Caco-2 (cell line): ENCODE measurements around the gene PCDHGB5. TPM values are rescaled to one million over a fixed set of nuclear protein-coding genes. Genes with fewer than 3 reads are reported as not detected.

ENCODE experiments used
- BruUV-seq: library from RNA; stranded (reverse); fragments of 400-500 nt; replicated peaks from 2 replicates; lab custom pipeline; 2021; lab: Mats Ljungman, UMichigan
- CTCF ChIA-PET: fragments of 300-600 bp; sonication (Branson Sonifier 250); formaldehyde crosslinking; loops from one replicate; lab custom pipeline; 2022; ENCODE audit warnings: antibody characterized with exemption; lab: Charles Lee
- POLR2A ChIA-PET: fragments of 300-600 bp; sonication (Branson Sonifier 250); formaldehyde crosslinking; loops from one replicate; lab custom pipeline; 2022; ENCODE audit warnings: antibody characterized with exemption; lab: Charles Lee
- DNase-seq, 2 experiments: peaks; one replicate each; pipeline versions ENCODE4 v3.0.0 to v3.0.0-alpha.2; 2020 to 2022
- H3K27me3 ChIP-seq: replicated peaks from 2 replicates; pipeline ENCODE4 v1.6.0; 2011; ENCODE audit warnings: low read length; ENCODE audit not compliant: control insufficient read depth, insufficient read depth
- H3K36me3 ChIP-seq: 2 replicates; pipeline ENCODE4 v1.5.1; 2011; ENCODE audit warnings: low read length; ENCODE audit not compliant: control insufficient read depth, insufficient read depth
- H3K4me1 ChIP-seq: fragments of 250-450 bp; sonication (Bioruptor Pico); 2 replicates; pipeline ENCODE4 v1.5.1; 2020; ENCODE audit warnings: mild to moderate bottlenecking
- H3K4me3 ChIP-seq: 2 replicates; pipeline ENCODE4 v1.5.1; 2011; ENCODE audit warnings: low read depth, mild to moderate bottlenecking, control low read depth, low read length
- H3K9me3 ChIP-seq: fragments of 250-450 bp; sonication (Bioruptor Pico); 2 replicates; pipeline ENCODE4 v1.5.1; 2020; ENCODE audit warnings: mild to moderate bottlenecking, moderate library complexity
- H3K27ac Mint-ChIP-seq: one replicate; pipeline ENCODE4 v1.8.0; 2022; ENCODE audit warnings: mixed read lengths; ENCODE audit not compliant: unreplicated experiment
- H3K27me3 Mint-ChIP-seq: one replicate; pipeline ENCODE4 v1.8.0; 2022; ENCODE audit warnings: mixed read lengths; ENCODE audit not compliant: insufficient read depth, unreplicated experiment
- H3K36me3 Mint-ChIP-seq: one replicate; pipeline ENCODE4 v1.8.0; 2022; ENCODE audit warnings: mild to moderate bottlenecking, mixed read lengths; ENCODE audit not compliant: insufficient read depth, unreplicated experiment
- H3K4me1 Mint-ChIP-seq: one replicate; pipeline ENCODE4 v1.8.0; 2022; ENCODE audit warnings: low read depth, mixed read lengths; ENCODE audit not compliant: unreplicated experiment
- H3K4me3 Mint-ChIP-seq: one replicate; pipeline ENCODE4 v1.8.0; 2022; ENCODE audit warnings: mild to moderate bottlenecking, moderate library complexity, mixed read lengths; ENCODE audit not compliant: unreplicated experiment
- H3K9me3 Mint-ChIP-seq: one replicate; pipeline ENCODE4 v1.8.0; 2022; ENCODE audit warnings: mixed read lengths; ENCODE audit not compliant: unreplicated experiment
- intact Hi-C: fragments of 100-400 bp; cut with micrococcal nuclease; formaldehyde crosslinking; loops from one replicate; pipeline ENCODE4 v1.10.0; 2022; ENCODE audit not compliant: unreplicated experiment
- total RNA-seq: library from RNA; stranded (reverse); gene quantifications from 2 replicates; pipeline ENCODE4 v1.2.3, GENCODE V29; 2022
- TF ChIP-seq, protein P1 (sequence below), 2 experiments: fragments of 200-600 bp in 1 of 2; IDR thresholded peaks; 1 replicate in 1 of 2; 2 replicates in 1 of 2; pipeline versions ENCODE4 v1.5.1 to v1.8.0; 2011 to 2022; ENCODE audit warnings: antibody characterized with exemption in 1 of 2, control low read depth in 1 of 2, inconsistent platforms in 1 of 2, low read depth in 1 of 2, low read length in 1 of 2, mild to moderate bottlenecking in 1 of 2, moderate library complexity in 1 of 2; ENCODE audit not compliant: insufficient read depth in 1 of 2, severe bottlenecking in 1 of 2, unreplicated experiment in 1 of 2

The PCDHGB5 gene
- total RNA-seq, 1 experiment from 2014 or later = 13.2 TPM

DNA sequence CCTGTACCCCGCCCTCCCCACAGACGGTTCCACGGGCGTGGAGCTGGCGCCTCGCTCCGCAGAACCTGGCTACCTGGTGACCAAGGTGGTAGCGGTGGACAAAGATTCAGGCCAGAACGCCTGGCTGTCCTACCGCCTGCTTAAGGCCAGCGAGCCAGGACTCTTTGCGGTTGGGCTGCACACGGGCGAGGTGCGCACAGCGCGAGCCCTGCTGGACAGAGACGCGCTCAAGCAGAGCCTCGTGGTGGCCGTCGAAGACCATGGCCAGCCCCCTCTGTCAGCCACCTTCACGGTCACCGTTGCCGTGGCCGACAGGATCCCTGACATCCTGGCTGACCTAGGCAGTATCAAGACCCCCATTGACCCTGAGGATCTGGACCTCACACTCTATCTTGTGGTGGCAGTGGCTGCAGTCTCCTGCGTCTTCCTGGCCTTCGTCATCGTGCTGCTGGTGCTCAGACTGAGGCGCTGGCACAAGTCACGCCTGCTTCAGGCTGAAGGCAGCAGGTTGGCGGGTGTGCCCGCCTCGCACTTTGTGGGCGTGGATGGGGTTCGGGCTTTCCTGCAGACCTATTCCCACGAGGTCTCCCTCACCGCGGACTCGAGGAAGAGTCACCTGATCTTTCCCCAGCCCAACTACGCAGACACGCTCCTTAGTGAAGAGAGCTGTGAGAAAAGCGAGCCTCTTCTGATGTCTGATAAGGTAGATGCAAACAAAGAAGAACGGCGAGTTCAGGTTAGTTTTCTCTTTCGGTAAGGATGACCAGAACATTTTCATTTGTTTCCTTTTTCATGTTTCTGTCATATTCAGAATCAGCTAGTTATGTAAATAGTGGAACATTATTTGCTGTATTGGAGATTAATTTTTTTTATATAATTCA is 31.5 kb upstream of the PCDHGB5 start:
- no peak overlapping the region for H3K4me3 Mint-ChIP-seq
- no peaks in the 10 kb centered on the region for H3K27me3 ChIP-seq
- no peaks in the 10 kb centered on the region for H3K27me3 Mint-ChIP-seq

DNA sequence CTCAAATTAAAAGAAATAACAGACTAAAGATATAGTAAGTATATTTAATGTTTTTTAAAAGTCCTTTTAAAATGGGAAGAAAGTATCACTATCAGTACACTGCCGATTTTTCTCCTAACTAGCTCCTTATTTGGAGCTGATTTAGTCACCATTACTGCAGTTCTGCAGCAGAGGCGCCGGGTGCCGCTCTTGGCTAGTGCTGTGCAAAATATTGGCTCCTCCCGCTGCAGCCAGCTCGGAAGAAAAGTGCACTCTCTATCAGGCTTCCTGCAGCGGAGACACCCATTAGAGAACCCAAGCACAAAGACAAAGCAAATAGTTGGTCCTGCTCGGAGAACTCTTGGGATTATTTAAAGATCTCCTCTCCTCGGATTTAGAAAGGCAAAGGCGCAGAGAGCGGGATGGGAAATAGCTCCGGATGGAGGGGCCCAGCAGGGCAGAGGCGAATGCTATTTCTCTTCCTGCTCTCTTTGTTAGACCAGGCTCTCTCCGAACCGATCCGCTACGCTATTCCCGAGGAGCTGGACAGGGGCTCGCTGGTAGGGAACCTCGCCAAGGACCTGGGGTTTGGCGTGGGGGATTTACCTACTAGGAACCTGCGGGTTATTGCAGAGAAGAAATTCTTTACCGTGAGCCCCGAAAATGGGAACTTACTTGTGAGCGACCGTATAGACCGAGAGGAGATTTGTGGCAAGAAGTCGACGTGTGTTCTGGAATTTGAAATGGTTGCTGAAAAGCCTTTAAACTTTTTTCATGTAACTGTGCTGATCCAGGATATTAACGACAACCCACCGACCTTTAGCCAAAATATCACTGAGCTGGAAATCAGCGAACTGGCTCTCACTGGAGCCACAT is 27.5 kb upstream of the PCDHGB5 start, which contains the start of gene PCDHGB3:
Gene PCDHGB3, plus strand, starts transcription at position 249 of the 855 bp plus-strand sequence. Its CDS starts 153 bp downstream, at position 402.
- ChIA-PET CTCF (interaction anchor here (0.9 to 1.8 kb wide), 7 partner anchors 27 to 194 kb away, joined by 3 to 8 read pairs (median 5); partner anchors contain the start of genes PCDHB14, PCDHGB5 and TAF7), POLR2A (no interaction called here)
- H3K4me3 Mint-ChIP-seq = no peak within 1 kb of the TSS
- intact Hi-C loops = no loop called here
- Histone ChIP-seq H3K36me3 (no peaks in the 10 kb centered on the region), H3K9me3 (no peaks in the 10 kb centered on the region; the same call in 1 of the 2 replicates), H3K4me1 (no peaks in the 10 kb centered on the region), H3K4me3 (no peak within 1 kb of the TSS), H3K27me3 (no peaks in the 10 kb centered on the region)
- H3K9me3 Mint-ChIP-seq = peaks cover 7% of the 10 kb centered on the region
- H3K27me3 Mint-ChIP-seq = no peaks in the 10 kb centered on the region
- H3K4me1 Mint-ChIP-seq = no peaks in the 10 kb centered on the region
- H3K27ac Mint-ChIP-seq = no peak within 1 kb of the TSS
- TF ChIP-seq, protein P1, sequence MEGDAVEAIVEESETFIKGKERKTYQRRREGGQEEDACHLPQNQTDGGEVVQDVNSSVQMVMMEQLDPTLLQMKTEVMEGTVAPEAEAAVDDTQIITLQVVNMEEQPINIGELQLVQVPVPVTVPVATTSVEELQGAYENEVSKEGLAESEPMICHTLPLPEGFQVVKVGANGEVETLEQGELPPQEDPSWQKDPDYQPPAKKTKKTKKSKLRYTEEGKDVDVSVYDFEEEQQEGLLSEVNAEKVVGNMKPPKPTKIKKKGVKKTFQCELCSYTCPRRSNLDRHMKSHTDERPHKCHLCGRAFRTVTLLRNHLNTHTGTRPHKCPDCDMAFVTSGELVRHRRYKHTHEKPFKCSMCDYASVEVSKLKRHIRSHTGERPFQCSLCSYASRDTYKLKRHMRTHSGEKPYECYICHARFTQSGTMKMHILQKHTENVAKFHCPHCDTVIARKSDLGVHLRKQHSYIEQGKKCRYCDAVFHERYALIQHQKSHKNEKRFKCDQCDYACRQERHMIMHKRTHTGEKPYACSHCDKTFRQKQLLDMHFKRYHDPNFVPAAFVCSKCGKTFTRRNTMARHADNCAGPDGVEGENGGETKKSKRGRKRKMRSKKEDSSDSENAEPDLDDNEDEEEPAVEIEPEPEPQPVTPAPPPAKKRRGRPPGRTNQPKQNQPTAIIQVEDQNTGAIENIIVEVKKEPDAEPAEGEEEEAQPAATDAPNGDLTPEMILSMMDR (IDR thresholded peaks at IDR 0.05; ENCODE audit: insufficient read depth in 1 of 2, low read depth in 1 of 2, low read length in 1 of 2, severe bottlenecking in 1 of 2, unreplicated experiment in 1 of 2) = no peak
- DNase-seq = peak in 1 of 2 experiments; percentile 19
- BruUV-seq = no TSS peak
- no peaks in the 10 kb centered on the region for H3K36me3 Mint-ChIP-seq

More for the DNA sequence above, 31.5 kb upstream of the PCDHGB5 start:
- no peak overlapping the region for H3K4me3 ChIP-seq
- no peak for DNase-seq
- POLR2A ChIA-PET = no interaction called here
- Mint-ChIP-seq H3K9me3 (peaks cover 21% of the 10 kb centered on the region), H3K36me3 (no peaks in the 10 kb centered on the region), H3K27ac (no peak overlapping the region), H3K4me1 (no peaks in the 10 kb centered on the region)
- H3K36me3 ChIP-seq = no peaks in the 10 kb centered on the region
- CTCF ChIA-PET = no interaction called here
- intact Hi-C loops = no loop called here
- no peaks in the 10 kb centered on the region; the same call in 1 of the 2 replicates for H3K9me3 ChIP-seq
- TF ChIP-seq, protein P1 (IDR thresholded peaks at IDR 0.05; ENCODE audit: insufficient read depth in 1 of 2, low read depth in 1 of 2, low read length in 1 of 2, severe bottlenecking in 1 of 2, unreplicated experiment in 1 of 2) = no peak
- H3K4me1 ChIP-seq = no peaks in the 10 kb centered on the region
- BruUV-seq = no TSS peak
